K562 (cell line): ENCODE data around the gene NAV2. TPM values are rescaled to one million over a fixed set of nuclear protein-coding genes. Genes with fewer than 3 reads are reported as not detected.
A peak's percentile ranks its signal among the peaks of the same experiment; 100 is the strongest.

Experiments used
- ATAC-seq: fragments of 200-7000 bp; cut with Tn5 transposase; 3 replicates; pipeline ENCODE4 v1.9.1; 2020; ENCODE audit warnings: moderate library complexity
- BruUV-seq: library from RNA; stranded (reverse); fragments of 400-500 nt; replicated peaks from 2 replicates; lab custom pipeline; 2021; lab: Mats Ljungman, UMichigan
- CTCF ChIA-PET: fragments of 300-600 bp; formaldehyde crosslinking; extraction: SDS; loops from one replicate; lab custom pipeline; 2021; ENCODE audit warnings: low intra/inter-chr PET ratio; lab: Yijun Ruan, JAX
- POLR2A ChIA-PET: fragments of 300-600, 350-650 bp; sonication (Branson Sonifier 250); formaldehyde crosslinking; extraction: SDS; loops from one replicate; lab custom pipeline; 2021; ENCODE audit warnings: antibody characterized with exemption, inconsistent platforms; lab: Yijun Ruan, JAX
- DNase-seq, 4 experiments: peaks; one replicate each; pipeline versions ENCODE4 v3.0.0 to v3.0.0-alpha.2; 2011 to 2018; ENCODE audit warnings: low spot score in 3 of 4, mixed read lengths in 3 of 4; ENCODE audit errors: extremely low read depth in 1 of 4
- FAIRE-seq: peaks from 2 replicates; lab custom pipeline; 2011; peaks lifted over from hg19 to GRCh38; lab: Jason Lieb, UNC
- H2AFZ ChIP-seq: 2 replicates; pipeline ENCODE4 v1.6.0; 2011; ENCODE audit warnings: low read depth, low read length, control low read depth, inconsistent platforms
- H3K27ac ChIP-seq: fragments of 200-600 bp; 3 replicates; pipeline ENCODE4 v1.8.0; 2011; ENCODE audit warnings: low read depth, mild to moderate bottlenecking, control low read depth, inconsistent platforms, low read length, moderate library complexity, mixed read lengths; ENCODE audit errors: extremely low read depth
- H3K27me3 ChIP-seq, 2 experiments: fragments of 300-600 bp in 1 of 2; 2 replicates in 1 of 2; 3 replicates in 1 of 2; pipeline versions ENCODE4 v1.6.0 to v1.8.0; 2011; ENCODE audit warnings: inconsistent platforms in 2 of 2, low read length in 2 of 2, mild to moderate bottlenecking in 1 of 2, mixed read lengths in 1 of 2, moderate library complexity in 1 of 2; ENCODE audit not compliant: control insufficient read depth in 2 of 2, insufficient read depth in 2 of 2
- H3K36me3 ChIP-seq: fragments of 300-600 bp; 3 replicates; pipeline ENCODE4 v1.8.0; 2011; ENCODE audit warnings: mild to moderate bottlenecking, low read length, inconsistent platforms; ENCODE audit not compliant: control insufficient read depth, insufficient read depth
- H3K4me1 ChIP-seq, 2 experiments: fragments of 200-600 bp in 1 of 2; replicated peaks in 1 of 2; 2 replicates in 1 of 2; 3 replicates in 1 of 2; pipeline versions ENCODE4 v1.5.1 to v1.8.0; 2011; ENCODE audit warnings: inconsistent platforms in 2 of 2, low read length in 2 of 2, mild to moderate bottlenecking in 1 of 2, mixed read lengths in 1 of 2, moderate library complexity in 1 of 2; ENCODE audit not compliant: control insufficient read depth in 2 of 2, insufficient read depth in 2 of 2
- H3K4me2 ChIP-seq: 2 replicates; pipeline ENCODE4 v1.6.1; 2011; ENCODE audit warnings: low read length, control low read depth, inconsistent platforms, mixed read lengths; ENCODE audit not compliant: insufficient read depth
- H3K4me3 ChIP-seq: fragments of 200-600 bp; sonication (generic), shearing (Covaris generic); 2 replicates; pipeline ENCODE4 v1.5.1; 2016; ENCODE audit warnings: control low read depth, inconsistent platforms
- H3K79me2 ChIP-seq: fragments of 200-600 bp; 3 replicates; pipeline ENCODE4 v1.8.0; 2011; ENCODE audit warnings: low read length, inconsistent platforms; ENCODE audit not compliant: control insufficient read depth, insufficient read depth
- H3K9ac ChIP-seq, 2 experiments: 2 replicates each; pipeline versions ENCODE4 v1.6.0 to v1.6.1; 2011; ENCODE audit warnings: low read depth in 2 of 2, low read length in 2 of 2, control low read depth in 1 of 2, inconsistent platforms in 1 of 2, mild to moderate bottlenecking in 1 of 2, mixed read lengths in 1 of 2; ENCODE audit not compliant: insufficient read depth in 1 of 2
- H3K9me1 ChIP-seq: one replicate; pipeline ENCODE4 v1.6.0; 2011; ENCODE audit warnings: inconsistent platforms, mild to moderate bottlenecking, low read length, moderate library complexity; ENCODE audit not compliant: control insufficient read depth, insufficient read depth
- H3K9me3 ChIP-seq: replicated peaks from 2 replicates; pipeline ENCODE4 v1.5.1; 2011; ENCODE audit warnings: low read depth, low read length, inconsistent platforms; ENCODE audit not compliant: control insufficient read depth, insufficient read depth
- H4K20me1 ChIP-seq: replicated peaks from 2 replicates; pipeline ENCODE4 v1.6.1; 2011; ENCODE audit warnings: low read length, inconsistent platforms, mixed read lengths; ENCODE audit not compliant: control insufficient read depth, insufficient read depth
- LCOR ChIP-seq: sonication (generic); formaldehyde crosslinking; IDR thresholded peaks from 2 replicates; pipeline ENCODE4 v1.8.0; 2022; ENCODE audit warnings: mild to moderate bottlenecking, missing genetic modification reagents
- RAD21 ChIP-seq, 2 experiments: fragments of 250-450 bp in 1 of 2; fragments of 450-650 bp in 1 of 2; sonication (Bioruptor Pico) in 1 of 2; formaldehyde crosslinking in 1 of 2; IDR thresholded peaks in 1 of 2; conservative IDR thresholded peaks in 1 of 2; 2 replicates each; pipeline versions ENCODE4 v1.4.0 to v1.8.0; 2020 to 2022; ENCODE audit warnings: mild to moderate bottlenecking in 2 of 2, moderate library complexity in 1 of 2
- REST ChIP-seq, 2 experiments: fragments of 450-650 bp; formaldehyde crosslinking in 1 of 2; IDR thresholded peaks; 2 replicates each; pipeline versions ENCODE4 v1.4.0 to v1.6.1; 2014 to 2020; ENCODE audit warnings: mild to moderate bottlenecking in 2 of 2, borderline replicate concordance in 1 of 2, low read depth in 1 of 2
- ZNF23 ChIP-seq: fragments of 250-450 bp; sonication (Bioruptor Pico); IDR thresholded peaks from 2 replicates; pipeline ENCODE4 v1.4.0; 2020; ENCODE audit warnings: mild to moderate bottlenecking
- ZNF609 ChIP-seq: sonication (generic); formaldehyde crosslinking; IDR thresholded peaks from 2 replicates; pipeline ENCODE4 v1.8.1; 2023; ENCODE audit warnings: missing genetic modification reagents, mild to moderate bottlenecking, borderline replicate concordance
- WGBS: fragments of 100-300 bp; shearing (Covaris generic); methylation state at CpG from one replicate; pipeline ENCODE4 v1.1.6; 2016; ENCODE audit warnings: low coverage, mixed read lengths; ENCODE audit not compliant: insufficient coverage; ENCODE audit errors: missing lambda C conversion rate; 5-methylcytosine and 5-hydroxymethylcytosine counted together
- in situ Hi-C: fragments of 300-500 bp; cut with MboI; formaldehyde crosslinking; loops from 4 replicates; pipeline ENCODE4 v1.15.0; 2018; ENCODE audit warnings: inconsistent platforms, mixed read lengths
- intact Hi-C: fragments of 100-400 bp; cut with micrococcal nuclease; formaldehyde crosslinking; loops from 2 replicates; pipeline ENCODE4 v1.14.2; 2022
- polyA plus RNA-seq, 8 experiments: library from polyadenylated mRNA; depleted of rRNA in 4 of 8; stranded (reverse) in 5 of 8; unstranded in 3 of 8; fragments of >200 nt; fragmentation: Nextera tagmentation in 2 of 8; fragmentation: Illumina TruSeq in 1 of 8; extraction: Ambion mirVana in 2 of 8; extraction: Trizol in 1 of 8; gene quantifications; 2 replicates each; pipeline versions ENCODE4 v1.2.1 to v1.2.3, GENCODE V29; 2011 to 2014; ENCODE audit warnings: inconsistent platforms in 1 of 8, missing spikeins in 1 of 8
- total RNA-seq, 7 experiments: library from RNA; depleted of rRNA in 6 of 7; stranded (reverse); fragments of >200 nt in 6 of 7; fragmentation: Illumina TruSeq in 2 of 7; extraction: Trizol in 2 of 7; gene quantifications; 2 replicates each; pipeline versions ENCODE4 v1.2.1 to v1.2.3, GENCODE V29; 2011 to 2021; ENCODE audit warnings: low replicate concordance in 1 of 7

Gene NAV2
- total and polyA plus RNA-seq, 9 of the 15 experiments (the other 6 are each of a cell fraction or from before 2014, with no cell fraction given) = 0.03 to 0.35 (median 0.05) TPM

GRCh38 chr11:19953336-19953735 lies 240.7 kb downstream of the NAV2 start (continued):
- no peak for TF ChIP-seq ZNF609
- no peak for TF ChIP-seq ZNF23

GRCh38 chr11:19953909-19954308 lies 241.3 kb downstream of the NAV2 start:
- Histone ChIP-seq H3K27me3 (peaks cover 7 to 12% of the 10 kb centered on the region in 2 experiments), H3K4me1 (no peaks in the 10 kb centered on the region; a peak in 2 of 5 replicates), H3K9me1 (no peaks in the 10 kb centered on the region), H3K9me3 (no peaks in the 10 kb centered on the region), H3K36me3 (no peaks in the 10 kb centered on the region), H3K27ac (no peak overlapping the region), H2AFZ (no peak overlapping the region), H3K9ac (no peak overlapping the region), H3K79me2 (no peaks in the 10 kb centered on the region), H3K4me2 (no peak overlapping the region), H4K20me1 (no peaks in the 10 kb centered on the region), H3K4me3 (no peak overlapping the region)
- CTCF ChIA-PET = interaction anchor here (1.1 kb wide), 2 partner anchors 19 to 157 kb away, joined by 3 to 7 read pairs; no protein-coding TSS in a partner anchor
- WGBS = 0% methylated on average over 2 of the region's 2 CpGs
- in situ Hi-C loops (no loop called here), intact Hi-C loops (loop anchor here (5.0 to 10.0 kb wide), 2 partner anchors 78 to 661 kb away; no protein-coding TSS in a partner anchor)
- DNase-seq (peak in 3 of 4 experiments; percentile 26 to 56 (median 41)), FAIRE-seq (peak; percentile 78), ATAC-seq (peak; percentile 83)
- POLR2A ChIA-PET = interaction anchor here (1.0 kb wide), 1 partner anchor 179 kb away, joined by 4 read pairs; no protein-coding TSS in a partner anchor
- BruUV-seq = no TSS peak
- peak; percentile 61 to 64 for TF ChIP-seq RAD21 (CRISPR knock-in tag; conservative IDR thresholded peaks at IDR 0.05 in 1 of 2, IDR thresholded peaks at IDR 0.05 in 1 of 2)
- peak; percentile 48; the same call in 1 of the 2 replicates for TF ChIP-seq REST (IDR thresholded peaks at IDR 0.05; ENCODE audit: borderline replicate concordance)
- TF ChIP-seq REST (CRISPR knock-in tag; IDR thresholded peaks at IDR 0.05; ENCODE audit: low read depth) = no peak
- TF ChIP-seq LCOR (CRISPR knock-in tag) = 0 out of 2 replicates have a peak, but pooled peaks have one; percentile 34
